Globus pallidus (tissue), 1 donor: Measurements from ENCODE around the gene LYPD6.
"Not testable (repeated sequence)": the region's sequence is repeated elsewhere in the genome, so short reads cannot be mapped to it uniquely, and the experiment has no call there.

Experiments
- DNase-seq: peaks from one replicate; pipeline ENCODE4 v3.0.0-alpha.2; 2015; ENCODE audit warnings: low spot score

LYPD6 gene, protein sequence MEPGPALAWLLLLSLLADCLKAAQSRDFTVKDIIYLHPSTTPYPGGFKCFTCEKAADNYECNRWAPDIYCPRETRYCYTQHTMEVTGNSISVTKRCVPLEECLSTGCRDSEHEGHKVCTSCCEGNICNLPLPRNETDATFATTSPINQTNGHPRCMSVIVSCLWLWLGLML

DNA sequence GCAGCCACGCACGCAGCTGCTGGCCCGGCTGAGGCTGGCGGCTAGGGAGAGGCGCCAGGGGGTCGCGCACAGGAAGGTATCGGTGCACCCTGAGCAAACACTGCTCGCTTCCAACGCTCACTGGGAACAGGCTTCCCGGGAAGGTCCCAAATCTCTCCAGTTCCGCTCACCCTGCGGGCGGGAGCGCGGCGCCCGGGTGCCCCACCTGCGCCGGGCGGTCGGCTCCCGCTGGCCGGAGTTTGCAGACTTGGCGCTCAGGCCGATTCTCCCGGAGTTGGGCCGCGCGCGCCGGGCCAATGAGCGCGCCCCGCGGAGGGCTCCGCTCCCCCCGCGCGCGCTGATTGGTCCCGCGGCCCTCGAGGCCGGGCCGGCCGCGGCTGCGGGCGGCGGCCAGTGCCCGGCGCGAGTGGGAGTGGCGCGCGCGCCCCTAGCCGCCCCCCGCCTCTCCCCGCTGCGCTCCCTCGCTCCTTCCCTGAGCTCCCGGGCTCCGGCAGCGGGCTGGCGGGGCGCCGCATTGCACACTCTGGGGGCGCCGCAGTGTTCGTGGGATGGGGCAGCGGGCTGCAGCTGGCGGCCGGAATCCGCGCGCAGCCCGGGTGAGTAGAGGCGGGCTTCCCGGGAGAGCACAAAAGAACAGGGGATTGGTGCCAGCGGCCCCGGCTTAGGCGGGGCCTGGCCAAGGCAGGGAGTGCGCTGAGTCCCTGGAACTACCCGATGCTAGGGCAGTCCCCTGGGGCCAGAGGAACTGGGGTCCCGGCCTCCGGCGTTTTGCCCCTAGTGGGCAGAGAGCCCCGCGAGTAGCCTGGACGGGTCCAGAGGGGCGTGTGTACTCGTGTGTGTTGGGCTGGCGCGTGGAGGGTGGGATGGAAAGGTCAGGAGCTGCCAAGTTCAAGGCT, at the start of gene LYPD6:
LYPD6 (plus strand) TSS at position 461 of the 896 bp plus-strand sequence. CDS start 107,122 bp downstream, outside the sequence.
- peak; percentile 81 for DNase-seq

DNA sequence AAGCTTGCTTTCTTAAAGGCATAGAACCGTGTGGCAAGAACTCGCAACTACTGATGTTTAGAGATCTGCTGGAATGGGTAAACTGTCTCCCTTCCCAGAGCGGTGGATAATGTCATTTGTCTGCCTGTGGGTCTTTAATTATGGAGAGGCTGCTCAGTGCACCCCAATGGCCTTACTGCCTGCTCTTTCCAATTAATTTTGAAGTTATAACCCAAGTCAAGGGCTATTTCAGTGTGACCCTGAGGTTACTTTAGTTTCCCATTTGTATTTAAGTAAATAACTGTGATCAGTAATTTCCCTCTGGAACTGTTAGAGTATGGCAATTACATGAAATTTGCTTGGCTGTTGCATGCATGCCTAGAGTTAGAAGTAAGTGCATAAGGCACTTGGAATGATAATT, 48.9 kb upstream of the LYPD6 start:
- no peak for DNase-seq

DNA sequence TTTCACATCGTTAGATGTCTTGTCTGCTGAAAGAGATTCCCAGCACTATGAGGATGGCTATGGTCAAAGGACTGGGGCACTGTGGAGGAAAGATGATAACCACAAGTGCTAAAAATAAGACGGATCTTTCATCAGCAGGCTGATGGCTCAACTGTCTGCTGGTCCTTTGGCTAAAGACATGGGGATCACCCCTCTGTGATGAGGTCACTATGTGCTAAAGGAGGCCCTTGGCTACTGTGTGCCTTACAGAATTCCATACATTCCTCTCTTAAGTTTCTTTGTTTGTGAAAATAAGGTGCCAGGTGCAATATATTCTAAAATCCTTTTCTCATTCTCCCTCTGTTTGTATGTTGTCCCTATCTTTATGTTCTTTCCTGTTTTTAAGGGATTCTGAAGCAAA, 39.7 kb upstream of the LYPD6 start:
- no peak for DNase-seq

DNA sequence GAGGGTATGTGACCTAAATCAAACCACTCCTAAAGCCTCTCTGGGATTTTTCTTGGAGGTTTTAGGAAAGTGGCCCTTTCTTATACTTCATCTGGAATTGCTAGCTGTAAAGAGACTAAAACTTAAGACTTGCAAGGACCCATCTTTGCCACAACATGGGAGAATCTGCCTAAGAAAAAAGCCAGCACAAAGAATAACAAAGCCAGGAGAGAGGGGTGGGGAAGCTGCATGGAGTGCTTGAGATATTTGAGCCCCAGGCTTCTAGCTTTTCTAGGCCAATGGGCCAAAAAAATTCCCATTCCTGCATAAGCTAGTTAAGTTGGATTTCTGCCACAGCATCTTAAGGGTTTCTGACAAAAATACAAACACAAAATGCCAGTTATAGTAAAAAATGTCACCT, 38.5 kb upstream of the LYPD6 start:
- no peak for DNase-seq

- DNase-seq = no peak
Measured at GRCh38 chr2:149296031-149296430, 34.4 kb upstream of the LYPD6 start.

- no peak for DNase-seq
Measured at GRCh38 chr2:149307014-149307413, 23.4 kb upstream of the LYPD6 start.

- DNase-seq = no peak
Measured at GRCh38 chr2:149310349-149310748, 20.0 kb upstream of the LYPD6 start.

GRCh38 chr2:149312039-149312438, 18.3 kb upstream of the LYPD6 start:
- DNase-seq = no peak

GRCh38 chr2:149313512-149313972, 16.8 kb upstream of the LYPD6 start:
- peak; percentile 27 for DNase-seq

- DNase-seq = no peak
Measured at GRCh38 chr2:149314687-149315086, 15.7 kb upstream of the LYPD6 start.

DNA sequence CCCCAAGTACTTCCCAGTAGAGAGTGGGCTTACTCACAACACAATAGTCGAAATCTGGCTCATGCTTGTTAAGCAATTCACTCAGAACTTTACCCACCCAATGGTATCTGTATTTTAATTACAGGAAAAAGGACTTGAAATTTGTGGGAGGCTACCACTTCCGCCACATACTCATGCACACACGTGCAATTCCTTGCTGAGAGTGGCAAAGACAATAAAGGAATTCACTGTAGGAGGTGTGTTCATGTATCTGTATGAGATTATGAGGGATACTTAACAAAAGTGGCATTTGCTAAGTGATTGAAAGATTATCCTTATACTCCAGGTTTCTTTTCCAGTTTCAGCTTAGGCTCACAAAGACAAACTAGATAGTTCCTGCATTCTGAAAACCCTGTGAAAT, 14.9 kb upstream of the LYPD6 start:
- DNase-seq = no peak

GRCh38 chr2:149318566-149318965, 11.8 kb upstream of the LYPD6 start:
- not testable (repeated sequence) for DNase-seq

GRCh38 chr2:149320362-149320761, 10.0 kb upstream of the LYPD6 start:
- no peak for DNase-seq

- DNase-seq = no peak
Measured at GRCh38 chr2:149329068-149329467, 1.3 kb upstream of the LYPD6 start.

GRCh38 chr2:149329489-149330126, 779 bp upstream of the LYPD6 start:
- peak; percentile 52 for DNase-seq

- DNase-seq = no peak
Measured at GRCh38 chr2:149331023-149331400, 625 bp downstream of the LYPD6 start.

GRCh38 chr2:149332364-149332763, 2.0 kb downstream of the LYPD6 start:
- no peak for DNase-seq

- no peak for DNase-seq
Measured at GRCh38 chr2:149333636-149334035, 3.2 kb downstream of the LYPD6 start.

DNA sequence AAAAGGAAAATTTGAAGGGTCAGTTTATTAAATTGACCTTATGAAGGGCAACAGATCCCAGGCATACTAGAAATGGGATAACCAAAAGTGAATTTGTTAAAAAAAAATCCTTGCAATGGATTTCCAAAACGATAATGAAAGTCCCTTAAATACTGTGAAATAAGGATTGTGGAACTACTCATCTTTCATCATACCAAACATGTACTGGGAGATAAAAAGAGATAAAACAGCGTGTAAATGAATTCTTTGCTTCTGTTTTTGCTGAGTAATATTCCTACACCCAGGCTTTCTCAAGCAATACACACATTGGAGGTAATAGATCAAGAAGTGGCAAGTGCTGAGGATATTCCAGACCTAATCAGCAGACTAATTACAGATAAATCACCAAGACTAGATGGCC, 3.8 kb downstream of the LYPD6 start:
- DNase-seq = no peak

GRCh38 chr2:149339324-149339723, 8.9 kb downstream of the LYPD6 start:
- DNase-seq = no peak

DNA sequence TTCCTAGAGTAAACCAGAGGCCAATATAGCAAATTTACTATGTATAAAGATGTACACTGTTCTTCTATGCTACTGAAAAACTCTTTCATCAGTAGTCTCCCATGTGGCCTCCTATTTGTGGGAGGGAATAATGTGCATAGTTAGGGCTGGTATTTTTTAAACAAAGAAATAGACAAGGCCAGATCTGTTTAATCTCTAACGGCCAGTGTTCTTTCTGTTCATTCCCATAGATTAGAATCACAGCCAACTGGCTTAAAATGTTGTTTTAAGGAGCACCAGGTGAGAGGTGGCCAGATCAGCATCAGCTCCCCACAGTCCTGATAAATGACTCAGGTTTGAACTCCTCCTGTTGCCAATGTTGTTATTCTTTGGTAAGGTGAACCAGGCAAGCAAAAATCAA, 12.1 kb downstream of the LYPD6 start:
- no peak for DNase-seq

DNA sequence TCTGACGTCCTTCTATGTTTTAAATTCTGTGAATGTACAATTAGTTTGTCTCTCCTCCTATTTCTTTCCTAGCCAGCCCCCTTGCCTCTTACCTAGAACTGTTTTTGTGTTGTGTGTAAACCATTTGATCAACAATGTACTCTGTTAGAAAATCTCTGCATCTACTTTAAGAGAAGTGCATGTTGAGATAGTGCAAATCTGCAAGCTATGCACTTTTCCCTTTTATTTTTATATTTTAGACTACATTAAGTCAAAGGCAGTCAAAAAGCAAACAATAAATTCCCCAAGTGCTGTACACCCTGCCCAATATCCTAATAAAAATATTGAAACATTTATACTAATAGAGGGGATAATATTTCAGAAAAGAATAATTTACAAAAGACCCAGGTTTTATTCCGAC, 13.7 kb downstream of the LYPD6 start:
- DNase-seq = no peak

- no peak for DNase-seq
Measured at GRCh38 chr2:149346272-149346671, 15.9 kb downstream of the LYPD6 start.
